Measurements from ENCODE around the gene INPP4B. TPM values are rescaled to one million over a fixed set of nuclear protein-coding genes. Genes with fewer than 3 reads are reported as not detected.

INPP4B gene
- total and polyA plus RNA-seq, 2 donors (not counting 1 experiment from before 2014, with no cell fraction given): 0.03 TPM; not detected in 1

DNA sequence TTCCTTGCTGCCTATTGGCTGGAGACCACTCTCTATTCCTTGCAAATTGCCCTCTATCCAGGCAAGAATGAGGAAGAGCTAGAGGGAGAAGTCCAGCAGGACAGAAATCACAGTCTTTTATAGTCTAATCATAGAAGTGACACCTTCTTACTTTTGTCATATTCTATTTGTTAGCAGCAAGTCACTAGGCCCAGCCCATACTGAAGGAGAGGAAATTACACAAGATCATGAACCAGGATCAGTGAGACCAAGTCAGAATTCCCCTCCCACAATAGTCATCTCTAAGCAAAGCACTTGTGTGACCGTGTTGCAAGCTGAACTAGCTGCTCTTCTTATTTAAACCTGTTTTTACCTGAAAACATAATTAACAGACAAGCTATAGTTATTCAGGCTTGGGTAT, 317.7 kb downstream of the INPP4B start:
- Histone ChIP-seq H2AFZ (ENCODE audit: insufficient read depth, low read depth, low read length, poor library complexity, severe bottlenecking) (no peak overlapping the region), H3K36me3 (replicated peaks in 1 of 2; ENCODE audit: control extremely low read depth in 1 of 2, control insufficient read depth in 1 of 2, extremely low read depth in 1 of 2, insufficient read depth in 2 of 2, low read length in 1 of 2) (no peaks in the 10 kb centered on the region), H3K79me2 (ENCODE audit: control insufficient read depth, insufficient read depth, low read length) (no peaks in the 10 kb centered on the region), H4K20me1 (ENCODE audit: control insufficient read depth, insufficient read depth, low read length, poor library complexity, severe bottlenecking) (no peaks in the 10 kb centered on the region), H3K27me3 (replicated peaks in 1 of 4; ENCODE audit: control extremely low read depth in 1 of 4, control insufficient read depth in 3 of 4, insufficient read depth in 4 of 4, low read length in 3 of 4) (no peaks in the 10 kb centered on the region), H3K4me3 (ENCODE audit: control extremely low read depth in 1 of 5, extremely low read depth in 1 of 5, insufficient read depth in 1 of 5, low read depth in 2 of 5, low read length in 4 of 5) (no peak overlapping the region), H3K9ac (ENCODE audit: low read length) (no peak overlapping the region), H3K4me1 (ENCODE audit: control insufficient read depth in 2 of 2, insufficient read depth in 2 of 2, low read length in 2 of 2) (no peaks in the 10 kb centered on the region), H3K27ac (ENCODE audit: low read length in 2 of 2) (no peak overlapping the region), H3K9me3 (ENCODE audit: control extremely low read depth in 1 of 3, control insufficient read depth in 2 of 3, insufficient read depth in 1 of 3, low read length in 2 of 3) (no peaks in the 10 kb centered on the region), H3K4me2 (replicated peaks; ENCODE audit: low read depth, low read length, poor library complexity, severe bottlenecking) (no peak overlapping the region)
- H3K27me3 Mint-ChIP-seq: no peaks in the 10 kb centered on the region
- TF ChIP-seq, protein P1, sequence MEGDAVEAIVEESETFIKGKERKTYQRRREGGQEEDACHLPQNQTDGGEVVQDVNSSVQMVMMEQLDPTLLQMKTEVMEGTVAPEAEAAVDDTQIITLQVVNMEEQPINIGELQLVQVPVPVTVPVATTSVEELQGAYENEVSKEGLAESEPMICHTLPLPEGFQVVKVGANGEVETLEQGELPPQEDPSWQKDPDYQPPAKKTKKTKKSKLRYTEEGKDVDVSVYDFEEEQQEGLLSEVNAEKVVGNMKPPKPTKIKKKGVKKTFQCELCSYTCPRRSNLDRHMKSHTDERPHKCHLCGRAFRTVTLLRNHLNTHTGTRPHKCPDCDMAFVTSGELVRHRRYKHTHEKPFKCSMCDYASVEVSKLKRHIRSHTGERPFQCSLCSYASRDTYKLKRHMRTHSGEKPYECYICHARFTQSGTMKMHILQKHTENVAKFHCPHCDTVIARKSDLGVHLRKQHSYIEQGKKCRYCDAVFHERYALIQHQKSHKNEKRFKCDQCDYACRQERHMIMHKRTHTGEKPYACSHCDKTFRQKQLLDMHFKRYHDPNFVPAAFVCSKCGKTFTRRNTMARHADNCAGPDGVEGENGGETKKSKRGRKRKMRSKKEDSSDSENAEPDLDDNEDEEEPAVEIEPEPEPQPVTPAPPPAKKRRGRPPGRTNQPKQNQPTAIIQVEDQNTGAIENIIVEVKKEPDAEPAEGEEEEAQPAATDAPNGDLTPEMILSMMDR (IDR thresholded peaks at IDR 0.05): no peak
- TF ChIP-seq EZH2 (IDR thresholded peaks at IDR 0.05; ENCODE audit: borderline replicate concordance, insufficient read depth, low read depth, low read length, poor library complexity, severe bottlenecking): no peak
- WGBS (ENCODE audit: insufficient coverage): no CpG with 5 or more reads among the region's 1 CpG
- intact Hi-C loops (cut with micrococcal nuclease): no loop called here
- ChIA-PET CTCF (no interaction called here), POLR2A (no interaction called here)
- ATAC-seq (ENCODE audit: low read depth) (no peak), DNase-seq (no peak)
- H3K9me3 Mint-ChIP-seq (ENCODE audit: insufficient read depth): no peaks in the 10 kb centered on the region
- no peak overlapping the region for H3K4me3 Mint-ChIP-seq
- H3K4me1 Mint-ChIP-seq: no peaks in the 10 kb centered on the region
- no peak overlapping the region for H3K27ac Mint-ChIP-seq

DNA sequence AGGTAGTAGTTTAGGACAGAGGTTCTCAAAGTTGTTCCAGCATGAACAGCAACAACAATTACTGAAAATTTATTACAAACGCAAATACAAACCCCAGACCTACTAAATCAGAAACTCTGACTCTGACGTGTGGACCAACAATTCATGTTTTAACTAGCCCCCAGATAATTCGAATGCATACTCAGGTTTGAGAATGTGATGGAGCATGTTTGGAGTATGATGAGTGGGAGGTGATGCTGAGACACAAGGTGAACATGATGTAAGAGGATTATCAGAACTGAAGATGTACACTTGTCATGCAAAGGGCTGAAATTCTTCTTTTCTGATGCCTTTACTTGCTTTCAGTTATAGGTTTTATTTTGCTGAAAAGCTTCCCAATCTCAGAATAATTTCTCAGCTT, 323.0 kb downstream of the INPP4B start:
- Histone ChIP-seq H3K9ac (ENCODE audit: low read length) (no peak overlapping the region), H2AFZ (ENCODE audit: insufficient read depth, low read depth, low read length, poor library complexity, severe bottlenecking) (no peak overlapping the region), H3K4me3 (ENCODE audit: control extremely low read depth in 1 of 5, extremely low read depth in 1 of 5, insufficient read depth in 1 of 5, low read depth in 2 of 5, low read length in 4 of 5) (no peak overlapping the region), H3K4me2 (replicated peaks; ENCODE audit: low read depth, low read length, poor library complexity, severe bottlenecking) (no peak overlapping the region), H3K27ac (ENCODE audit: low read length in 2 of 2) (no peak overlapping the region), H3K79me2 (ENCODE audit: control insufficient read depth, insufficient read depth, low read length) (no peaks in the 10 kb centered on the region), H4K20me1 (ENCODE audit: control insufficient read depth, insufficient read depth, low read length, poor library complexity, severe bottlenecking) (no peaks in the 10 kb centered on the region), H3K36me3 (replicated peaks in 1 of 2; ENCODE audit: control extremely low read depth in 1 of 2, control insufficient read depth in 1 of 2, extremely low read depth in 1 of 2, insufficient read depth in 2 of 2, low read length in 1 of 2) (no peaks in the 10 kb centered on the region), H3K27me3 (replicated peaks in 1 of 4; ENCODE audit: control extremely low read depth in 1 of 4, control insufficient read depth in 3 of 4, insufficient read depth in 4 of 4, low read length in 3 of 4) (no peaks in the 10 kb centered on the region), H3K4me1 (ENCODE audit: control insufficient read depth in 2 of 2, insufficient read depth in 2 of 2, low read length in 2 of 2) (no peaks in the 10 kb centered on the region), H3K9me3 (ENCODE audit: control extremely low read depth in 1 of 3, control insufficient read depth in 2 of 3, insufficient read depth in 1 of 3, low read length in 2 of 3) (no peaks in the 10 kb centered on the region)
- WGBS (ENCODE audit: insufficient coverage): 86% methylated on average over 1 of the region's 3 CpGs
- no peaks in the 10 kb centered on the region for H3K4me1 Mint-ChIP-seq
- POLR2A ChIA-PET: no interaction called here
- H3K4me3 Mint-ChIP-seq: no peak overlapping the region
- CTCF ChIA-PET: no interaction called here
- no peak overlapping the region for H3K27ac Mint-ChIP-seq
- no peak for TF ChIP-seq EZH2 (IDR thresholded peaks at IDR 0.05; ENCODE audit: borderline replicate concordance, insufficient read depth, low read depth, low read length, poor library complexity, severe bottlenecking)
- TF ChIP-seq, protein P1 (IDR thresholded peaks at IDR 0.05): no peak
- ATAC-seq (ENCODE audit: low read depth): no peak
- H3K27me3 Mint-ChIP-seq: no peaks in the 10 kb centered on the region
- no peaks in the 10 kb centered on the region for H3K9me3 Mint-ChIP-seq (ENCODE audit: insufficient read depth)
- no peak for DNase-seq
- intact Hi-C loops (cut with micrococcal nuclease): no loop called here

Measured in B cell (primary cell).